ENCODE data around the gene ITPRID2. TPM values are rescaled to one million over a fixed set of nuclear protein-coding genes. Genes with fewer than 3 reads are reported as not detected.

The ITPRID2 gene
- total and polyA plus RNA-seq, 8 donors, result 90.6 to 175 (median 101) TPM

DNA sequence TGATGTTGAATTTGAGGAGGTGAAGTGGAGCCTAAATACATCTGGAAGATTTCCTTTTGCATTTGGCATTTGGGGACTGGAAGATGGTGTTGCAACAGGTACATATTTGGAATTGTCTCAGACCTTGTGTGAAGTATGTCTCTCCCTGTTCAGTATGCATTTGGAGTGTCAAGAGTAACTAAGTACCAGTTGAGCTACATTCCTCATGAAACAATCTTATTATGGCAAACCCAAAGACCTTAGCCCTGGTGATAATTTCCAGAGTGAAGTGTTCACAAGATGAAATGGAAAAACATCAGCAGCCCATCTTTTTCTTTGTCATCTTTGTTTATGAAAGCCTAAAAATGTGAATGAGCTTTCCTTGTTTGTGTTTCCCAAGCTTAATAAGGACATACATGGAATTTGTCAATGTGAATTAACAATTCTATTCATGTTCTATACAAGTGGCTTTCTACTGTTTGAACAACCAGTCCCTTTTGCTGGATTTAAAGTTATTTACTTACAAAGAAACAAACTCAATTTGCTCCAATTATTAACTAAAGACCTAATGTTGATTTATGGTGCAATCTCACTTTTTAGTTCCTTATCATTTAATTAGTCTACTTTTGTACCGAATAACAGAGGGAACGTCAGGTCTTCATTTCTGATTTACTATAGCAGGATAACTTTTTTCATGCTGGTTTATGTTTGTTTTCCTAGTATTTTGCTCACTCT, 52.0 kb downstream of the ITPRID2 start:
- no peak overlapping the region for H3K4me3 ChIP-seq
- H3K27me3 ChIP-seq, result no peaks in the 10 kb centered on the region
- intact Hi-C loops (cut with DNase I), result no loop called here
- TF ChIP-seq, protein P1, sequence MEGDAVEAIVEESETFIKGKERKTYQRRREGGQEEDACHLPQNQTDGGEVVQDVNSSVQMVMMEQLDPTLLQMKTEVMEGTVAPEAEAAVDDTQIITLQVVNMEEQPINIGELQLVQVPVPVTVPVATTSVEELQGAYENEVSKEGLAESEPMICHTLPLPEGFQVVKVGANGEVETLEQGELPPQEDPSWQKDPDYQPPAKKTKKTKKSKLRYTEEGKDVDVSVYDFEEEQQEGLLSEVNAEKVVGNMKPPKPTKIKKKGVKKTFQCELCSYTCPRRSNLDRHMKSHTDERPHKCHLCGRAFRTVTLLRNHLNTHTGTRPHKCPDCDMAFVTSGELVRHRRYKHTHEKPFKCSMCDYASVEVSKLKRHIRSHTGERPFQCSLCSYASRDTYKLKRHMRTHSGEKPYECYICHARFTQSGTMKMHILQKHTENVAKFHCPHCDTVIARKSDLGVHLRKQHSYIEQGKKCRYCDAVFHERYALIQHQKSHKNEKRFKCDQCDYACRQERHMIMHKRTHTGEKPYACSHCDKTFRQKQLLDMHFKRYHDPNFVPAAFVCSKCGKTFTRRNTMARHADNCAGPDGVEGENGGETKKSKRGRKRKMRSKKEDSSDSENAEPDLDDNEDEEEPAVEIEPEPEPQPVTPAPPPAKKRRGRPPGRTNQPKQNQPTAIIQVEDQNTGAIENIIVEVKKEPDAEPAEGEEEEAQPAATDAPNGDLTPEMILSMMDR (IDR thresholded peaks at IDR 0.05), result no peak
- no peaks in the 10 kb centered on the region for H3K36me3 ChIP-seq
- peak overlapping the region in 1 of 2 donors; percentile 66 for H3K27ac ChIP-seq
- DNase-seq (peak in 1 of 4 donors; percentile 14), ATAC-seq (peak; percentile 91)
- H3K9me3 ChIP-seq, result no peaks in the 10 kb centered on the region
- peaks cover 0 to 9% of the 10 kb centered on the region in 2 donors for H3K4me1 ChIP-seq

DNA sequence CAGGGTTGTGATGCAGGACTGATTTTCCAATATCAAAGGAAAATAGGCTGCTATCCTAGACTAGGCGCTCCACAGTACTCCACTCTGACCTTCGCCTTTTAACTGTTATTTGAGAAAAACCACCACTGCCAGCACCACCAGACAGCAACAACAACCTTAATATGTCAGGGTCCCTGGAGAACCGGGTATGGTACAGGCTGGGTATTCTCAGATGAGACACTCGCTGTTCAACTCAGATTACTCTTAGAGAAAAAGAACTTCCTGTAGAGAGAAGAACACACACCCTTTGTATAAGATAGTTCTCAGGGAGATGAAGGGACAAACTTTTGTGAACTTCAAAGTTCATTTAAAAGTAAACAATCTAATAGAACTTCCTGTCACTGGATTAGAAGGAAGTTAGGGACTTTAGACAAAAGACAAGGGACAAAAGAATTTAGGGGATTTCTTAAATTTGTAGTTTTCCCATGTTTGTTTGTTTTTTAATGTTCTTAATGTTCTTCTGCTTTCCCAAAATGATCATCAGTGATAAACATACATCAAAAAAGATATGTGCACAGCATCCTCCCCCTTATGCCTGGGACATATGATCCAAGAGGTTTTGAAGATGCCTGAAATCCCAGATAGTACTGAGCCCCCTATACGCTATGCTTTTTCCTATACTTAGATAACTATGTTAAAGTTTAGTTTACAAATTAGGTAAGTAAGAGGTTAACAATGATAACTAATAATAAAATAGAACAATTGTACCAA, 52.8 kb downstream of the ITPRID2 start:
- Histone ChIP-seq H3K9me3 (no peaks in the 10 kb centered on the region), H3K27ac (peak overlapping the region in 1 of 2 donors; percentile 66), H3K4me1 (peaks cover 0 to 9% of the 10 kb centered on the region in 2 donors), H3K36me3 (no peaks in the 10 kb centered on the region), H3K27me3 (no peaks in the 10 kb centered on the region), H3K4me3 (no peak overlapping the region)
- intact Hi-C loops (cut with DNase I), result no loop called here
- no peak for DNase-seq
- TF ChIP-seq, protein P1 (IDR thresholded peaks at IDR 0.05), result no peak
- peak; percentile 7 for ATAC-seq

DNA sequence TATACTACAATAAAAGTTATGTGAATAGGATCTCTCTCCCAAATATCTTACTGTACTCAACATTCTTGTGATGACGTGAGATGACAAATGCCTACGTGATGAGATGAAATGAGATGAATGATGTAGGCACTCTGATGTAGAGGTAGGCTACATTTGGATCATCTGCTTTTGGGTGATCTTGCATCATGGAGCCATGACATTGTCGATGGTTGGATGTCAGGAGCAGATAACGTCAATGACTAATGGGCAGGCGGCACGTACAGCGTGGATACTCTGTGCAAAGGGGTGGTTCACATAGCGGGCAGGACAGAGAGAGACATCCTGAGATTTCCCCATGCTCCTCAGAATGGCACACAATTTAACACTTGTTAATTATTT, 53.4 kb downstream of the ITPRID2 start:
- Histone ChIP-seq H3K4me1 (peaks cover 0 to 9% of the 10 kb centered on the region in 2 donors), H3K27ac (no peak overlapping the region), H3K9me3 (no peaks in the 10 kb centered on the region), H3K36me3 (no peaks in the 10 kb centered on the region), H3K4me3 (no peak overlapping the region), H3K27me3 (no peaks in the 10 kb centered on the region)
- TF ChIP-seq, protein P1 (IDR thresholded peaks at IDR 0.05), result no peak
- intact Hi-C loops (cut with DNase I), result no loop called here
- no peak for ATAC-seq
- DNase-seq, result no peak

DNA sequence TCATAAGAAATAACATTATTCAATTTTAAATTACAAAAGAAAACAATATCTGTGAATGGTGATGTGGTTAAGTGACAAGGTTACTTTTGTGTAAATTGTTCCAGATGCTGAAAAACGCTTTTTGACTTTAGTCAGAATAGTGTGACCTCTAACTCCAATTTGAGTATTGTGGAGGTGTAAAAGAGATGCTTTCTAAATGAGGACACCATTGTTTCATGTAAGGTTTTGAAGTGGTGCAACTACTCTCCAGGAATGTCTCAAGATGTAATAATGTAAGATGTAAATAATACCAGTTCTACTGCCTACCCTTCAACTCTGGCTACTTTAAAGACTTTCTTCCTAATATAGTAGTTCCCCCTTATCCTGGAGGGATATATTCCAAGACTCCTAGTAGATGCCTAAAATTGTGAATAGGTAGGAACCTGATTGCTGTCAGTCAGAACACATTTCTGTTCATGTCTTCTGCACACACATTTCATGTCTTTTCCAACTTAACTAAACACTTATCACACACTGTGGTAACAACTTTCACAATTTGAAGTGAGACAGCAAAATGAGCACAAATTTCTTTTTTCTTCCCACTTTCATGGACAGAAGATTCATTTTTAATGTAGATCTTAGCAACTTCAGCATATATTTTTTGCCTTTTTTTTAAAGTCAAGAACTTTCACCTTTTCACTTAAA, 55.1 kb downstream of the ITPRID2 start:
- ATAC-seq (peak; percentile 43), DNase-seq (no peak)
- intact Hi-C loops (cut with DNase I), result no loop called here
- Histone ChIP-seq H3K9me3 (no peaks in the 10 kb centered on the region), H3K4me3 (no peak overlapping the region), H3K36me3 (no peaks in the 10 kb centered on the region), H3K27me3 (no peaks in the 10 kb centered on the region), H3K27ac (no peak overlapping the region), H3K4me1 (peaks cover 0 to 9% of the 10 kb centered on the region in 2 donors)
- TF ChIP-seq, protein P1 (IDR thresholded peaks at IDR 0.05), result no peak

DNA sequence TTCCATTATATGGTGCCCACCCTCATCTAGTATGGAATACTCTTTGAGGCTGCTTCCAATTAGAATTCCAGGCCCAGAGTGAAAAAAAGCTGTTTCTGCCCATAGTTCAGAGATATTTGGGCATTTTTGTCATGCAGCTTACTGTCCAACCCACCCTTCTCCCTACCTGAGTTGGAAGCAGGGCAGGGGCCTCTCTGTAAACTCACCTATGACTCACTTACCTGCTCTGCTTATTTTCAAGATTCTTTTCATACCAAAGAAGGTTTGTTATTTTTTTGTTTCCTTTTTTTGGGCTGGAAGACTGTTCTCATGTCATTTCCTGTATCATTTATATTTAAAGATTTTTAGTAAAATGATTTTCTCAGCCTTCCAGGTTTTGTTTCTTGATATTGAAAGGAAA, 55.7 kb downstream of the ITPRID2 start:
- Histone ChIP-seq H3K4me3 (no peak overlapping the region), H3K4me1 (peaks cover 0 to 9% of the 10 kb centered on the region in 2 donors), H3K36me3 (no peaks in the 10 kb centered on the region), H3K27me3 (no peaks in the 10 kb centered on the region), H3K9me3 (no peaks in the 10 kb centered on the region), H3K27ac (no peak overlapping the region)
- TF ChIP-seq, protein P1 (IDR thresholded peaks at IDR 0.05), result no peak
- no peak for DNase-seq
- intact Hi-C loops (cut with DNase I), result no loop called here
- peak; percentile 62 for ATAC-seq
